HG03378 (cell line): ENCODE results near the gene HIPK2.
"Not testable (repeated sequence)": the region's sequence is repeated elsewhere in the genome, so short reads cannot be mapped to it uniquely, and the experiment has no call there.

Experiments used
- ATAC-seq: cut with Tn5 transposase; IDR thresholded peaks from one replicate; pipeline ENCODE4 v1.9.1; 2021; ENCODE audit warnings: mild to moderate bottlenecking, moderate library complexity; ENCODE audit not compliant: unreplicated experiment

The HIPK2 gene

DNA sequence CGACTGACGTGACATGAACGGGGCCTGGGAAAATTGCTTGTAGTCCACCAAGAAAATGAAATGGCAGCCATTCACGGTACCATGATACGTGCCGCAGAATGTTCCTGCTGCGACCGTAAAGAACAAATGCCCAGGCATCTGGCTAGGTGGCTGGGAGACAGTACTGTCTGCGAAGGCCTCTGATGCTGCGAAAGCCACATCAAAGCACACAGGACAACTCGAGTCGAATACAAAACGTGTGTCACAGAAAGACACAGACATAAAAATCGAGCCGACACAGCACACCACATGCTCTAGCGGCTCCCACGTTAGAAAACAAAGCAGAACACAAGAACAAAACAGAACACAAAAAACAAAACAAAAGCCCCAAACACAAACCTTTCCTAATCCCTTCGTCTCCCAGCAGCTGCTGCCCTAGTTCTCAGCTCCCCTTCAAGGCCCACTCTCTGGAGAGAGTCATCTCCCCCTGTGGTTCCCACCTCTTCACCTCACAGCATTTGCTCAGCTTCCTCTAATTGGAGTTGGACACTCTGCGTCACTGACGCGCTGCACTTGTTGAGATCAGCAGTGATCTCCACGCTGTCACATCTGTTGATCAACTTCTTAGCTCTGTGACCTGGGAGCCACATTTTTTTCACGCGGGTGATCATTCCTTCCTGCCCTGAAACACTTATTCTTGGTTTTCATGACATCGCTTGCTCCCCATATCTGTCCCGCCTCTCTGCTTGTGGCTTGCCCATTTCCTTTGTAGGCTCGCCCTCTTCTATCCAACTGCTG, 142.1 kb downstream of the HIPK2 start:
- no peak for ATAC-seq

DNA sequence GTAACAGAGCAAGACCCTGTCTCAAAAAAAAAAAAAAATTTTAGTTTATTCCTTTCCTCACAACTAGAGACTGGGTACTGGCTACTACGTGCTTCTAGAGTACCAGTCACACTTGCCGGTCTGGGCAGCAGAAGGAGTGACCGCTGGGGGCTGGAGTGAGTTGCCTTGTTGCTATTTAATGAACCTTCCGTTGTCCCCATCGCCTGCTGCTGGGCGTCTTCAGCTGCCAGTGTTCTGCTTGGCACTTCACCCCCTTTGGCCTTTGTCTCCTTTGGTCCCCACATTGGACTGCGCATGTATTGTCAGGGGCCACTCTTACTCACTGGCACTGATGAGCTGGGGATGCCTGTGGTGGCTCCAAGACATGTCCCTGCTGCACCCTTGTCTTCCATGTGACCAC, 143.7 kb downstream of the HIPK2 start:
- no peak for ATAC-seq

DNA sequence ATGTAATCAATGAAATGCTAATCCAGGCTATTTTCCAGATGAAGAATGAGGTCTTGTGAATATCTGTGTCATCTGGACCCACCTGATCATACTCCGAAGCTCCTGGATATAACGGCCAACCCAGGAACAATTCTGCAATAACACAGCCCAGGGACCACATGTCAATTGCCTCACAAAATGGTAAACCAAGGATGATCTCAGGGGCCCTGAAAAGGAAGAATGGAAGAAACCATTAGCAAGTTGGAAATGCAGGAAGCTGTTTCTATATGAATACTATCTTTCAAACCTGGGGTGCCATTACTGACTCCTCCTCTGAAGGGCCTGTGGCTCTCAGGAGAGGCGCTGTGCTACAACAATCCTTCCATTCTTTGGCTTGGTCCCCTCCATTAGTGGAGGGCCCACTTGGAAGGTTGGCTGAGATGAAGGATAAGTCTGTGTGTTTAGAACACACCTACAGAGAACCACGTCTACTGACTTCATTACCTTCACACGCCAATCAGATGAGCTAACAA, 146.2 kb downstream of the HIPK2 start:
- ATAC-seq: no peak

DNA sequence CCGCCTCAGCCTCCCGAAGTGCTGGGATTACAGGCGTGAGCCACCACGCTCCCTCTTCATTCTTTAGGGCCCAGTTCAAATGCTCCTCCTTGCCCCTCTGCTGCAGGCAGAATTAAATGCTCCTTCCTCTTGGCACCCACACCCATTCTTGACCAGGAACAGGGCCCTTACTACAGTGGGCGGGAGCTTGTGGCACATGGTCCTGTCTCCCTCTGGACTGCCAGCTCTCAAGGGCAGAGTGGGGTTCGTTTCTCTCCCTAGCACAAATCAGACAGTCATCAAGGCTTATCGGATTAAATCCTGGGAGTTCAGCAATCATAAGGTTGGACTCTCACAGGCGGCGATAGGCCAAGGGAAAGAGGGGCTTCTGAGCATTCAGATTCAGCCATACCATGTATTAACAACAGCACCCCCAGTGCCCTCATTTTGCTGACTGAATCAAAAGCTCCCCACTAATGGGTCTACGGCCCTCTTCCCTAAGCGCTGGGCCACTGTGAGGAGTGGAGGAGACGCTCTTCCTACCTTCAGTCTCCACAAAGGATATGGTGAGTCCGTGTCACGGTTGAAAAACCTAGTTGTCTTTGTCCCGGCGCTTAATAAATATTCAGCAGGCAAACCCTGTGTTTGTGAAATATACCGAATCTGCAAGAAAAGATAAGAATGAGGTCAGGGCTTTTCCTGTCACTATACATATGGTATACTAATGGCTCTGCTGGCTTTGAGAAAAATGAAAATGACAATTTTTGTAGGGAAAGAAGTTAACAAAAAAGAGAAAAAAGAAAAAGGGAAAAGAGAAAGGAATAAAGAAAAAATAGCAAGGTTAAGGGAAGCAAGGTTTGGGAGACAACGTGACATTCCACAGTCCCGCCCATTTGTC, 146.9 kb downstream of the HIPK2 start:
- ATAC-seq: no peak

DNA sequence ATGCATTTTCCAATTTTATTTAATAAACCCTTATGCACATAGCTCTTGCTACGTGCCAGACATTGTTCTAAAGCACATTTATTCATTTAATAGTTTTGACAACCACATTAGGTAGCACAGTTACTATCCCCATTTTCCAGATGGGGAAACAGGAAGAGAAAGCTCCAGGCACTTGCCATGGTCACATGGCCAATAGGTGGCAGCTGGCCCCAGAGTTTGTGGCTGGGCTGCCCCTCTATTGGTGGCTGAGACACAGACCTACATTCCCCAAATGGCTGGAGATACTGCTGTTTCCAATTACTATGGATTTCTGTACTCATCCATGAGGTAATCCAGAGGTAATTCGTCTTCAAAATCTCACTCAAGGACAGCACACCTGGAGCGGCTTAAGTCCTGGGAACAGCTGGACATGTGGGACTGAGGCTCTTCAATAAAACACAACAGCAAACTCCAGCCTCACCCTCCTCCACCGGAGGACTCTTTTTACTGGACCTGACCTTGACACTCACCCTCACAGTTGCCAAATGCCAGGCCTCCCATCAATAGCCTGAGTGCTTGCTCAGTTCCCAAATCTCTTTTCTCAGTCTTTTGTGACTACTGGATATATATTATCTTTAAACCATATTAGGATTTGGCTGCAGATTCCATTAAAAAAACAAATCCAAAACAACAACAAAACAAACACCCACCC, 148.3 kb downstream of the HIPK2 start:
- no peak for ATAC-seq

DNA sequence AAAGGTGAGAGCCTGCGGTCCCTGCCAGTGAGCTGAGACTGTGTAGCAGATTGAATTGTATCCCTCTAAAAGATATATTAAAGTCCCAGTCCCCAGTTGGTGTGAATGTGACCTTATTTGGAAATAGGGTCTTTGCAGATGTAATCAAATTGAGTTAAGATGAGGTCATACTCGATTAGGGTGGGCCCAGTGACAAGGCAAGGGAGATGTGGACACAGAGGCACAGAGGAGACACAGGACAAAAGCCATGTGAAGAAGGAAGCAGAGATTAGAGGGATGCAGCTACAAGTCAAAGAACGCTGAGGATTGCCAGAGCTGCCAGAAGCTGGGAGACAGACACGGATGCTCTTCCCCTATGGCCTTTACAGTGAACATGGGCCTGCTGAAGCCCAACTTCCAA, 150.0 kb downstream of the HIPK2 start:
- ATAC-seq: no peak

DNA sequence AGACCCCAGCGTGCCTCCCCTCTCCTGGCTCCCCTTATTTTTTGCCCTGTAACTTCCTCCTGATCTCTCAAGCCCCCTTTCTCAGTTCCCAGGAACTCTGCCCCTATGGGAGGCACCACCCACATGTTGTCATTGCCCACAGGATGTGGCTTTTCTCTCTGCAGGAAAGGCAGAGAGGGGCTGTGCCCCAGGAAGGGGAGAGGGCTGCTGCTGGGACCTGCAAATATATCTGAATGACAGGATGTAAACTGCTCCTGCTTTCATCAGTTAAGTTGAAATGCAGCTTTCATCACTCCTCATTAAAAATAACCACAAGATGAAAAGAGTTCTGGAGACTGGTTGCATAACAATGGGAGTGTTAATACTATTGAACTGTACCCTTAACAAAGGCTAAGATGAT, 151.0 kb downstream of the HIPK2 start:
- ATAC-seq: no peak

DNA sequence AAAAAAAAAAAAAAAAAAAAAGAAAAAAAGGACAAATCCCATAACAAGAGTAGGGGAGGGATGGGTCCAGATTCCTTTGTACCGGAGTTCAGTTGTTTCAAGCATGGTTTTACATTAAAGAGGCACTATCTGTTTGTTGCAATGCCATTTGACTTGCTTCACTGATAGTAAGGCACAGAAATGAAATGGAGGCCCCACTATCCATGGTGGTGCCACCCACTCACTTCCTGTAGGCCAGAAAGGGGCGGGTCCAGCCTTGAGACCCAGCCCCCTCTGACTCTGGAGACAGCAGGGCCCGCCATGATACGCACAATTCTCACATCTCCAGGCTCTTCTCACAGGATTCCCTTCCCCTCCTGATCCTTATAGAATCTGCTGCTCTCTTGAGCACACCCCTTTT, 154.3 kb downstream of the HIPK2 start:
- no peak for ATAC-seq

DNA sequence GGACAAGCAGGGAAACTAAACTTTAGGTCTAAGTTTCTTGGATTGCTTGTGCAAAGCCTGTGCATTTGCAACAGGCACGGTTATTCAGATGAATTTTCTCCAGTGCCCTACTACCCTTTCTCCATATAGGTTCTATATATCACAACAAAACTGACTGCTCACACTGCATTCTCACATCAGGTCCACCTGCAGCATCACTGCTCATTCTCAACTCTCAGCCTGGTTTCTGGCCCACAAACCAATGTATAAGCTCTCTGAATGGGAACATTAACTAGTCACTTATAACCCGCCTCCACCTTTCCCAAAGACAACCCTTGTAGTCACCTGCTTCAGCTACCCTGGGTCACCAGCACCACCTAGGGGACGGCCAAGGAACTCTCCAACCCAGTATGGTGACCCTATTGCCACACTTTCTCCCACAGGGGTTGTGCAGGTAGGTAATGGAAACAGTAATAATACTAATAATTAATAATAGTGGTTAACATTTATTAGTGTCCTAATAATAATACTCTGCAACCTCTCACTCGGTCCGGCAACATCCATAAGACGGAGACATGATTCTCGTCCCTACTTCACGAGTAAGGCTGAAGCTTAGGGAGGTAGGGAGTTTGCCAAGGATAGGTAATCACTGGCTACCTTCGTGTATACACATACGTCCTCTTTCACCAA, 157.0 kb downstream of the HIPK2 start:
- peak; percentile 62 for ATAC-seq

DNA sequence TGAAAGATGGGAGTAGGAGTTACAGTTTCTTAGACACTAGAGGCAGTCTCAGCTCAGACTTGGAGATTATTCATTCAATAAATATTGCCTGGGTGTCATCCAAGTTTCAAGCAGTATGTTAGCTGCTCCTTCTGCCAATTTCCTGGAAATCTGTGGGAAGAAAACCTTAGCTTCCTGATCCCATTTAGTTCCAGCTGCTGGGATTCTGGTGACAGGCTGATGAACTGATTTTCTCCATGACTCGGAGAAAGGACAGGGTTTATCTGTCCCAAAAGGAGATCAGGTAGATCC, 158.5 kb downstream of the HIPK2 start:
- ATAC-seq: no peak

DNA sequence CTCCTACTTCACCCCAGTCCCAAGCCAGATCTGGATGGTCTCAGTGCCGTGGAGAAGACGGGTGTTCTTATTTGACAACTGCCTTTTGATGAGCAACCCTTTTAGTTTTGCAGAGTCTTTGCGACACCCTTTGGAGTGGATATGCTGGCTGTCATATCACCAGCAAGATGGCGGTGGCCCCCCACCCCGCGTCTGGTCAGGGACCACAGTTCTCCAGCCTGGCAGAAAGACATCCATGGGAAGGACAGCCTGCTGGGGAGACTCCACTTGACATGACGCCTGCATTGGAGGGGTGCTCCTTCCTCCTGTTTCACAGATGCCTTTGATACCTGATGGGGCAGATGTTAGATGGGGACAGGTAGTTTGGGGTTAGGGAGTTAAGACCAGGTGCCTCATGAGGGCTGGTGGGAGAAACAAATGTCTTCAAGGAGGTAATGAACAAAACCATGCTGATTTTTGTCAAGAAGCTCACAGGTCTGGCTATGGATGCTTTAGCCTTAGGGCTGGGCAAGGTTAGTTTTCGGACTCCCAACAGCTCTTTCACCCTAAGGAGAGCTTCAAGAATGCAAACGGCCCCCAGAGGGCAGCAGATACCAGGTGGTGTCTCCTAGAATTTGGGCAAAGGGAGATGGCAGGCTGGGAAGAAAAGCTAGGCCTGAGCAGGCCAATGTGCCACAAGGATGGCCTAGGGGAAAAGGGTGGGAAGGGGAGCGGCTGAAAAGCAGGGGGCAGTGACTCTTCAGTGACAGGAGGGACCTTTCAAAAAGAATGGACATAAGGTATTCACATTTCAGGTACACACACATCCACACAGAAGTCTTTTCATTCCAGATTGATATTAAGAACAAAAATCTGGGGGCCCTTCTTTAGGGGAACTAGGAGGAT, 159.1 kb downstream of the HIPK2 start:
- no peak for ATAC-seq

DNA sequence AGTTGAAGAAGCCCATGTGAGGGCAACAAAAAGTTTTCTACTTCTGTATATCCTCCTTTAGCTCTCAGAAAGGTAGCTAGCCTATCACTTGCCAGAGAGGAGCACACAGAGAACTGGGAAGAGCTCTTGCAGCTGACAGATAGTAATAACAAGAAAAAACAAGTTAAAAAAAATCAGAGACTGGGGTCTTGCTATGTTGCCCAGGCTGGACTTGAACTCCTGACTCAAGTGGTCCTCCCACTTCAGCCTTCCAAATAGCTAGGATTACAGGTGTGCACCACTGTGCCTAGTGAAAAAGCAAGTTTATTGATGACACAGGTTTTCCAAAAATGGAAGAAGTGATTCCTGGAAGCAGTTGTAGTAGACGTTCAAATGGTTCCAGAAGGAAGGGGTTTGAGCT, 160.7 kb downstream of the HIPK2 start:
- ATAC-seq: no peak

DNA sequence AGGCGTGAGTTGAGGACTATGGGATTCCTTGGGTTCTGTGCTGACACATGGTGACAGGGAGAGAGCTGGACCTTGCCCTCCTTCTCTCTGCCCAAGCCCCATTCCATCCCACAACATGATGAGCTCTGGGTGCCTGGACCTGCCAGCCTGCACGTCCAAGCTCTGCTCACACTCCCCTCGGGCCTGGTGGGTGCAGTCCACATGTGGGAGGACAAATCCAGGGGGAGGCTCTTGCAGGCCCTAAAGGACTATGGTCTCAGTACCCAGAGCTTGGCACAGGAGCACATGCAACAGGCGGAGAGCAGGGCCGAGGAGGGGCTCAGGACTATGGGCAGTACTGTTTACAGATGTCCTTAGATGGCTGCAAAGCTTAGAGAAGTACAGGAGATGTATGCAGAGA, 162.9 kb downstream of the HIPK2 start:
- no peak for ATAC-seq

DNA sequence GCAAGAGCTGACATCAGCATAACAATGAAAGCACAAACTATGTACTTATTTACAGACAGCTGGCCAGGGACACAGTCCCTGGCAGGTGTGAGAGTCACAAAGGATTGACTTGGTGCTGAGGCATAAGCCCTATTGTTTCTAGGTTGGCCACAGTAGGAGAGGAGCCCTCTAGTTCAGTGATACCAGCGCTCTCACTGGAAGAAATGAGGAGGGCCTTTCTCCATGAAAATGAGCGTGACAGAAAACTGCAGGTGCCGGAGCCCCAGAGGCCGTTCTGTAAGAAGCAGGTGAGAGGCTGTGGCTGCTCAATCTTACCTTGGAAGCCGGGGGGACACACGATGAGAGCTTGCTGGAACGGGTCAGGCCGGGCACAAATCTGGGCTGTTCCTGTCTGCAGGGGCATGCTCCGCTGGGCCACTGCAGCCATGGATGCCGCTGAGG, 163.8 kb downstream of the HIPK2 start:
- ATAC-seq: no peak

DNA sequence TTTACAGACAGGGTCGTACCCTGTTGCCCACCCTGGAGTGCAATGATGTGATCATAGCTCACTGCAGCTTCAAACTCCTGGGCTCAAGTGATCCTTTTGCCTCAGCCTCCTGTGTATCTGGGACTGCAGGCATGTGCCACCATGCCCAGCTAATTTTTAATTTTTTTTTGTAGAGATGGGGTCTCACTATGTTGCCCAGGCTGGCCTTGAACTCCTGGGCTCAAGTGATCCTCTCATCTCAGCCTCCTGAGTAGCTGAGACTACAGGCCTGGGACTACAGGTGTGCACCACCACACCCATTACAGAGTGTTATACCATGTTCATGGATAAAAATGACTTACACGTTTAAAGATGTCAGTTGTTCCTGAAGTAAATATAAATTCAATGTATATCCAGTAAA, 166.2 kb downstream of the HIPK2 start:
- ATAC-seq: not testable (repeated sequence)

DNA sequence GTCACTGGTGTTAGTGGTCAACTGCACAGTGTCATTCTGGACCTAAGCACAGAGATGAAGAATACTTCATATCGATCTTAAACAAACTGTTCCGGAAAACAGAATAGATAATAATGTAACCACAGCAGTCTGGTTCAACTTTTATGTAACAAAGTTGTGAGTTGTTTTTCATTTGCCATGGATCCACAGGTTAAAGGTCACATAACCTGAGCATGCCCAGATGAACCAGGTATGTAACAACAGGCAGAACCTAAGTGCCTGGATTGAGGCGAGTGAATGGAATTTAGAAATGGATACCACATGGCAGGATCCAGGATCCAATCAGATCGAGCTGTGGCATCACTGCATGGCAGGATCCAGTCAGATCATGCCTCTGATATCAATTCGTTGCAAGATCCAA, 167.2 kb downstream of the HIPK2 start:
- ATAC-seq: no peak

DNA sequence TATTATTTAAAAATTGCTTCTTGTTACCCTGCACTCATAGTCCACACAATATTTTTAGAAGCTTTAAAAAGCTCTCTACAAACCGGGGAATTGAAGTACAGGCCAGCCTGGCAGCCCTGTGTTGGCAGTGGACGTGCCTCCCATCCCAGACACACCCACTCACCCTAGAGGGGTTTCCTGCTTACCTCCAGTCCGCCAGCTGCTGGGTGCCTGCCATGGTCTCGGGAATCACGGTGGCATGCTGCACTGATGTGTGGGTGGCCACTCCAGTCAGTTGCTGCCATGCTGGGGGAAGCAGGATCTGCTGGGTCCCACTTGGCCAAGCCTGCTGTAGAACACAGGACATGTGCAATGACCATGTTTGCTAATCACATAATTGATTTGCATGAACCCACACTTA, 173.9 kb downstream of the HIPK2 start:
- no peak for ATAC-seq

DNA sequence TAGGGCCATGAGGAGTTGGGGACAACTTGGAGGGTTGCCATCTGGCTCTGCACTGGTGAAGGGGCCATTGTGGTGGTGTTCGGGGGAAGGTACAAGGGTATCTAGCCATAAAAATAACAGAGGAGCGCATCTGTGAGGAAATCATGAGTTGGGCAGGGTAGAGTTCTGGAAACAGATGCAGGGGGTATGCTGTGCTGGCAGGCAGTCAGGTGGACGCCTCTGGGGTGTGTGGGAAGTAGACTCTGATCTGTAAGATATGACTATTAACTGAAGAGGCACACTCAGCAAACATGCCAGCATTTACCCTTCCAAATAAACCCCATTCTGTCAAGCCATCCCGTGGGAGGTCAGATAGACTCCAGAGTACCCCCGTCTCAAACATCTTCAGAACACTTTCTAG, 174.5 kb downstream of the HIPK2 start:
- no peak for ATAC-seq

DNA sequence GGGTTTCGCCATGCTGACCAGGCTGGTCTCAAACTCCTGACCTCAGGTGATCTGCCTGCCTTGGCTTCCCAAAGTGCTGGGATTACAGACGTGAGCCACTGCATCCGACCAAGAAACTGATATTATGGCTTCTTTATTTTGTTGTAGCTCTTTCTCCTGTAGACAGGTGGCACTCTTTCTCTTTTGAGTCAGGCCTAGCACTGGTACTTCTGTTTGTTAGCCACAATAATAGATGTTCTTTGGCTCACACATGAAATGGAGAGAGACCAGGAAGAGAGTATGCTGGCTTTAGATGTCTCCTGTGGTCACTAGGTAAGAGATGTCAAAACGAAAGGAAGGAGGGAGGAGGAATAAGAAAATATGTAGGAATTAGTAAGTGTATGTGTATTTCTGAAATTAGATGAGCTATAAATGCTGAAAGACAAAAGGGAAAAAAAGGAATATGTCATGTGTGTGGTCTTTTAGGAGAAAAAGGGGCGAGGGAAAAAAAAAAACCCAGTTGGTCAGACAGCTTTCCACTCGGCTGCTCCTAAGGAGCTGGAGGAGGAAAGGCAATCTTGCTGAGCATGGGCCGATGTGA, 175.6 kb downstream of the HIPK2 start:
- ATAC-seq: no peak

DNA sequence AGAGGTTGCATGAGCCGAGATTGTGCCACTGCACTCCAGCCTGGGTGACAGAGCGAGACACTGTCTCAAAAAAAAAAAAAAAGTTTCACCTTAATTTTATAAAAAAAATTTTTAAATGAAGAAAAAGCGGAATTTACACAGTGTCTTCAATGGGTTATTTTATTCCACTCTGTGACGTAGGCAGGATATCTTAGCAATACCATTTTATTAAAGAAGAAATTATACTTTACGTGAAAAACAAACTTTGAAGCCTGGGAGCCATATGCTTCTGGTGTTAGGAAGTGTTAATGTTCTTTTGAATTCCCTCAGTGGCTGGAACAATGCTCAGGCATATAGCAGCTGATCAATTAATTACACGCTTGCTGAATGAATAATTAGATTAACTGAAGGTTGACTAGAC, 176.6 kb downstream of the HIPK2 start:
- ATAC-seq: no peak
